ENCODE results near the gene BCL11A. TPM values are rescaled to one million over a fixed set of nuclear protein-coding genes. Genes with fewer than 3 reads are reported as not detected.

The BCL11A gene
- total RNA-seq, 1 donor from 2014 or later = 31.6 TPM

- intact Hi-C loops (cut with DNase I) = loop anchor here (10.0 kb wide), 1 partner anchor 1271 kb away; no protein-coding TSS in a partner anchor
- DNase-seq (no peak), ATAC-seq (ENCODE audit: poor library complexity) (no peak)
Measured at GRCh38 chr2:60565472-60565871, 12.0 kb upstream of the BCL11A start.

- DNase-seq (no peak), ATAC-seq (ENCODE audit: poor library complexity) (peak; percentile 78)
- intact Hi-C loops (cut with DNase I) = loop anchor here (10.0 kb wide), 1 partner anchor 1266 kb away; no protein-coding TSS in a partner anchor
Measured at GRCh38 chr2:60560734-60561644, 7.5 kb upstream of the BCL11A start.

- ATAC-seq (ENCODE audit: poor library complexity) (no peak), DNase-seq (no peak)
- intact Hi-C loops (cut with DNase I) = loop anchor here (10.0 kb wide), 2 partner anchors 445 to 1265 kb away; no protein-coding TSS in a partner anchor
Measured at GRCh38 chr2:60559880-60560279, 6.4 kb upstream of the BCL11A start.

GRCh38 chr2:60558536-60558935, 5.1 kb upstream of the BCL11A start:
- intact Hi-C loops (cut with DNase I) = loop anchor here (10.0 kb wide), 1 partner anchor 444 kb away; no protein-coding TSS in a partner anchor
- no peak for ATAC-seq (ENCODE audit: poor library complexity)
- DNase-seq = no peak

GRCh38 chr2:60557486-60557864, 4.0 kb upstream of the BCL11A start:
- intact Hi-C loops (cut with DNase I) = loop anchor here (10.0 kb wide), 1 partner anchor 443 kb away; no protein-coding TSS in a partner anchor
- DNase-seq (no peak), ATAC-seq (ENCODE audit: poor library complexity) (no peak)

GRCh38 chr2:60556576-60557485, 3.4 kb upstream of the BCL11A start:
- intact Hi-C loops (cut with DNase I) = loop anchor here (10.0 kb wide), 1 partner anchor 442 kb away; no protein-coding TSS in a partner anchor
- DNase-seq (peak; percentile 46), ATAC-seq (ENCODE audit: poor library complexity) (no peak)

GRCh38 chr2:60556175-60556574, 2.7 kb upstream of the BCL11A start:
- ATAC-seq (ENCODE audit: poor library complexity) (no peak), DNase-seq (no peak)
- intact Hi-C loops (cut with DNase I) = loop anchor here (10.0 kb wide), 1 partner anchor 441 kb away; no protein-coding TSS in a partner anchor

GRCh38 chr2:60555783-60556139, 2.3 kb upstream of the BCL11A start:
- no peak for DNase-seq
- ATAC-seq (ENCODE audit: poor library complexity) = no peak
- intact Hi-C loops (cut with DNase I) = loop anchor here (10.0 kb wide), 1 partner anchor 441 kb away; no protein-coding TSS in a partner anchor

GRCh38 chr2:60555066-60555782, 1.8 kb upstream of the BCL11A start:
- ATAC-seq (ENCODE audit: poor library complexity) (peak; percentile 38), DNase-seq (peak; percentile 64)
- intact Hi-C loops (cut with DNase I) = loop anchor here (10.0 kb wide), 1 partner anchor 440 kb away; no protein-coding TSS in a partner anchor

GRCh38 chr2:60554646-60555065, 1.2 kb upstream of the BCL11A start:
- intact Hi-C loops (cut with DNase I) = loop anchor here (5.0 to 10.0 kb wide), 2 partner anchors 217 to 440 kb away; no protein-coding TSS in a partner anchor
- DNase-seq = peak; percentile 42
- peak; percentile 6 for ATAC-seq (ENCODE audit: poor library complexity)

GRCh38 chr2:60554074-60554645, 706 bp upstream of the BCL11A start:
- DNase-seq (peak; percentile 67), ATAC-seq (ENCODE audit: poor library complexity) (peak; percentile 27)
- intact Hi-C loops (cut with DNase I) = loop anchor here (5.0 to 10.0 kb wide), 2 partner anchors 217 to 439 kb away; no protein-coding TSS in a partner anchor

GRCh38 chr2:60552851-60553494, 481 bp downstream of the BCL11A start:
- no peak for DNase-seq
- ATAC-seq (ENCODE audit: poor library complexity) = no peak
- intact Hi-C loops (cut with DNase I) = loop anchor here (5.0 to 10.0 kb wide), 2 partner anchors 216 to 438 kb away; no protein-coding TSS in a partner anchor

- intact Hi-C loops (cut with DNase I) = loop anchor here (5.0 to 10.0 kb wide), 2 partner anchors 215 to 437 kb away; no protein-coding TSS in a partner anchor
- DNase-seq = no peak
- ATAC-seq (ENCODE audit: poor library complexity) = no peak
Measured at GRCh38 chr2:60552078-60552850, 1.2 kb downstream of the BCL11A start.

GRCh38 chr2:60551240-60552077, 2.0 kb downstream of the BCL11A start:
- ATAC-seq (ENCODE audit: poor library complexity) = peak; percentile 0
- intact Hi-C loops (cut with DNase I) = loop anchor here (5.0 to 10.0 kb wide), 2 partner anchors 214 to 437 kb away; no protein-coding TSS in a partner anchor

GRCh38 chr2:60550984-60551239, 2.5 kb downstream of the BCL11A start:
- DNase-seq (no peak), ATAC-seq (ENCODE audit: poor library complexity) (no peak)
- intact Hi-C loops (cut with DNase I) = loop anchor here (5.0 to 10.0 kb wide), 2 partner anchors 214 to 436 kb away; no protein-coding TSS in a partner anchor

More at GRCh38 chr2:60551240-60552077, 2.0 kb downstream of the BCL11A start:
- DNase-seq = peak; percentile 63

All from Right ventricle myocardium superior (tissue), 1 donor.